Natural killer cell (primary cell): Measurements from ENCODE around the gene SERTAD3. TPM values are rescaled to one million over a fixed set of nuclear protein-coding genes. Genes with fewer than 3 reads are reported as not detected.

Experiments
- ATAC-seq, 3 donors: fragments of 150-1000 bp in 2 of 3; fragments of 200-7000 bp in 1 of 3; cut with Tn5 transposase; 1 replicate in 1 of 3; 2 replicates in 2 of 3; pipeline ENCODE4 v1.10.0; 2021; ENCODE audit warnings: mild to moderate bottlenecking in 2 of 3, moderate library complexity in 2 of 3
- DNase-seq, 2 donors: peaks; one replicate each; pipeline versions ENCODE4 v3.0.0 to v3.0.0-alpha.2; 2013 to 2021; ENCODE audit warnings: mixed read lengths in 1 of 2
- H3K27ac ChIP-seq: one replicate; pipeline ENCODE4 v1.5.1; 2013; ENCODE audit warnings: mild to moderate bottlenecking, low read length
- H3K27me3 ChIP-seq: one replicate; pipeline ENCODE4 v1.6.1; 2013; ENCODE audit warnings: low read length; ENCODE audit not compliant: control insufficient read depth, insufficient read depth
- H3K36me3 ChIP-seq: one replicate; pipeline ENCODE4 v1.6.1; 2013; ENCODE audit warnings: low read length; ENCODE audit not compliant: control insufficient read depth, insufficient read depth
- H3K4me1 ChIP-seq: one replicate; pipeline ENCODE4 v1.6.1; 2013; ENCODE audit warnings: low read length; ENCODE audit not compliant: control insufficient read depth, insufficient read depth
- H3K4me3 ChIP-seq: one replicate; pipeline ENCODE4 v1.5.1; 2013; ENCODE audit warnings: low read length
- H3K9me3 ChIP-seq: one replicate; pipeline ENCODE4 v1.6.1; 2013; ENCODE audit warnings: low read length; ENCODE audit not compliant: control insufficient read depth, insufficient read depth
- H3K27ac Mint-ChIP-seq, 2 donors: one replicate each; pipeline ENCODE4 v1.8.0; 2022; ENCODE audit warnings: mild to moderate bottlenecking in 2 of 2, mixed read lengths in 2 of 2, moderate library complexity in 1 of 2
- H3K27me3 Mint-ChIP-seq, 2 donors: one replicate each; pipeline ENCODE4 v1.8.0; 2022; ENCODE audit warnings: low read depth in 2 of 2, mixed read lengths in 2 of 2
- H3K36me3 Mint-ChIP-seq: one replicate; pipeline ENCODE4 v1.8.0; 2022; ENCODE audit warnings: mixed read lengths
- H3K4me1 Mint-ChIP-seq, 2 donors: one replicate each; pipeline ENCODE4 v1.8.0; 2022; ENCODE audit warnings: mixed read lengths in 2 of 2
- H3K4me3 Mint-ChIP-seq: one replicate; pipeline ENCODE4 v1.8.0; 2022; ENCODE audit warnings: mild to moderate bottlenecking, moderate library complexity, mixed read lengths
- H3K9me3 Mint-ChIP-seq, 2 donors: one replicate each; pipeline ENCODE4 v1.8.0; 2022; ENCODE audit warnings: mixed read lengths in 2 of 2
- whole genome bisulfite sequencing: methylation state at CpG from one replicate; pipeline ENCODE4 v1.1.7; 2013; ENCODE audit warnings: missing lambda C conversion rate; ENCODE audit not compliant: insufficient coverage; 5-methylcytosine and 5-hydroxymethylcytosine counted together
- intact Hi-C: fragments of 100-400 bp; cut with micrococcal nuclease; formaldehyde crosslinking; loops from one replicate; pipeline ENCODE4 v1.14.2; 2022
- total RNA-seq, 4 donors: library from RNA; stranded (reverse); fragments of 120-200 nt in 1 of 4; gene quantifications; one replicate each; pipeline versions ENCODE4 v1.2.3 to v1.2.4, GENCODE V29; 2013 to 2022
- TF ChIP-seq, protein P1 (sequence below): fragments of 200-600 bp; IDR thresholded peaks from one replicate; pipeline ENCODE4 v1.8.0; 2022; ENCODE audit warnings: antibody characterized with exemption

SERTAD3 gene
- total RNA-seq, 3 donors from 2014 or later (not counting 1 experiment from before 2014, with no cell fraction given) = 57.3 to 102 (median 83.3) TPM

GRCh38 chr19:40422748-40423566, 21.2 kb downstream of the SERTAD3 start:
- Histone ChIP-seq H3K4me1 (peaks cover 30% of the 10 kb centered on the region), H3K27ac (no peak overlapping the region), H3K27me3 (no peaks in the 10 kb centered on the region), H3K9me3 (no peaks in the 10 kb centered on the region), H3K4me3 (no peak overlapping the region), H3K36me3 (peaks cover 10% of the 10 kb centered on the region)
- H3K27ac Mint-ChIP-seq = peak overlapping the region; percentile 45 to 82
- no peak for DNase-seq
- H3K4me1 Mint-ChIP-seq = peaks cover 27 to 45% of the 10 kb centered on the region in 2 donors
- no peaks in the 10 kb centered on the region for H3K36me3 Mint-ChIP-seq
- 95% methylated on average over 29 of the region's 31 CpGs for WGBS
- intact Hi-C loops = loop anchor here (5.0 kb wide), 1 partner anchor 174 kb away; no protein-coding TSS in a partner anchor
- no peaks in the 10 kb centered on the region for H3K9me3 Mint-ChIP-seq
- TF ChIP-seq, protein P1, sequence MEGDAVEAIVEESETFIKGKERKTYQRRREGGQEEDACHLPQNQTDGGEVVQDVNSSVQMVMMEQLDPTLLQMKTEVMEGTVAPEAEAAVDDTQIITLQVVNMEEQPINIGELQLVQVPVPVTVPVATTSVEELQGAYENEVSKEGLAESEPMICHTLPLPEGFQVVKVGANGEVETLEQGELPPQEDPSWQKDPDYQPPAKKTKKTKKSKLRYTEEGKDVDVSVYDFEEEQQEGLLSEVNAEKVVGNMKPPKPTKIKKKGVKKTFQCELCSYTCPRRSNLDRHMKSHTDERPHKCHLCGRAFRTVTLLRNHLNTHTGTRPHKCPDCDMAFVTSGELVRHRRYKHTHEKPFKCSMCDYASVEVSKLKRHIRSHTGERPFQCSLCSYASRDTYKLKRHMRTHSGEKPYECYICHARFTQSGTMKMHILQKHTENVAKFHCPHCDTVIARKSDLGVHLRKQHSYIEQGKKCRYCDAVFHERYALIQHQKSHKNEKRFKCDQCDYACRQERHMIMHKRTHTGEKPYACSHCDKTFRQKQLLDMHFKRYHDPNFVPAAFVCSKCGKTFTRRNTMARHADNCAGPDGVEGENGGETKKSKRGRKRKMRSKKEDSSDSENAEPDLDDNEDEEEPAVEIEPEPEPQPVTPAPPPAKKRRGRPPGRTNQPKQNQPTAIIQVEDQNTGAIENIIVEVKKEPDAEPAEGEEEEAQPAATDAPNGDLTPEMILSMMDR = no peak
- no peaks in the 10 kb centered on the region for H3K27me3 Mint-ChIP-seq
- no peak for ATAC-seq
- peak overlapping the region; percentile 62 for H3K4me3 Mint-ChIP-seq

- ATAC-seq = no peak
Measured at GRCh38 chr19:40421993-40422747, 22.0 kb downstream of the SERTAD3 start.

DNA sequence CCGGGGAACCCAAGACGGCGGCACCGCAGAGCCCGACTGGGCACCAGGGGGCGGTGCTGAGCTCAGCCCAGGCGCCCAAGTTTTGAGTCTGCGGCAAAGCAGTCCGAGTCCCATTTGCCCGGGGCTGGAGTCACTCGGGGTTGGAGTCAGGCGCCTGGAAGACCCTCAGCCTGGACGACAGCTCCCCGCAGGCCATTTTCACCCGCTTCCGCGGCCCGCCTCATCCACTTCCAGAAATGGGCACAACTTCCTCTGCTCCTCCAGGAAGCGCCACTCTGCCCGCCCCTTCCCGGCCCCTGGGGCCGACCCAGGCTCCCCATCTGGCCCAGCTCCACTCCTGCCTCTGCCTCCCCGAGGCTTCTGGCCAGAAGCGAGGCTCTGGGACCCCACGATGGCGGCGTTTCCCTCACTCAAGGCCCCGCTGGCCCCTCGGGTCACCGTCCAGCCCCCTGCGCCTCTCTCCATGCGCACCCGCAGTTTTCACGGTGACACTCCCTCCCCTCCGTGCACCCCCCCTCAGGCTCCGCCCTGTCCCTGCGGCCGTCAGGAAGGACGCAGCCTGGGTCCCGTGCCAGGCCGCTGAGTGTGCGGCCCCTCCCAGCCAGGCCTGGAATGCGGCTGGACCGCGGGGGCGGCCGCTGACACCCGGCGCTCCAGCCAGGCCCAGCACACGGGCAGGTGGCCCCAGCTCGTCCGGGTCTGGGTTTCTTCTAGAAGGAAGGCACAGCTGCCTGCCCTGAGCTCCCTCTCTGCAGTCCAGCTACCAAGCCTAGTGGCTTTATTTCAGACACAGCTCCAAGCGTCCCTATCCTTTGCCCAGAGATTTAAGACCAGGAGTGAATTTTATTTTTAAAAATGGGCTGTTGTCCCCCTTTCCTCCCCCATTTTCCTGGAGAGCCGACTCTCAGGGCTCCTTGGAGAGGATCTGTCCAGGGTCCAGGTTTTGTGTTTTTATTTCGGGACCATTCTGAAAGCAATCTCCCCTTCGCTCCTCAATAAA, 23.1 kb downstream of the SERTAD3 start:
- H3K9me3 Mint-ChIP-seq = no peaks in the 10 kb centered on the region
- no peaks in the 10 kb centered on the region for H3K36me3 Mint-ChIP-seq
- Histone ChIP-seq H3K36me3 (peaks cover 10% of the 10 kb centered on the region), H3K4me3 (peak overlapping the region; percentile 88), H3K27ac (peak overlapping the region; percentile 95), H3K9me3 (no peaks in the 10 kb centered on the region), H3K27me3 (no peaks in the 10 kb centered on the region), H3K4me1 (peaks cover 44% of the 10 kb centered on the region)
- H3K4me3 Mint-ChIP-seq = peak overlapping the region; percentile 90
- no peaks in the 10 kb centered on the region for H3K27me3 Mint-ChIP-seq
- WGBS = 1% methylated on average over 54 of the region's 56 CpGs
- TF ChIP-seq, protein P1 = peak; percentile 95
- peak; percentile 49 to 75 (median 55) for ATAC-seq
- peak; percentile 79 to 81 for DNase-seq
- H3K27ac Mint-ChIP-seq = peak overlapping the region; percentile 82 to 88
- intact Hi-C loops = loop anchor here (5.0 kb wide), 1 partner anchor 176 kb away; no protein-coding TSS in a partner anchor
- H3K4me1 Mint-ChIP-seq = peaks cover 38 to 56% of the 10 kb centered on the region in 2 donors

More at GRCh38 chr19:40421993-40422747, 22.0 kb downstream of the SERTAD3 start:
- 97% methylated on average over 15 of the region's 16 CpGs for WGBS
- peak in 1 of 2 donors; percentile 21 for DNase-seq
- H3K4me1 ChIP-seq = peaks cover 37% of the 10 kb centered on the region
- no peaks in the 10 kb centered on the region for H3K27me3 ChIP-seq
- peaks cover 10% of the 10 kb centered on the region for H3K36me3 ChIP-seq
- H3K4me3 Mint-ChIP-seq = peak overlapping the region; percentile 82
- H3K9me3 Mint-ChIP-seq = no peaks in the 10 kb centered on the region
- H3K9me3 ChIP-seq = no peaks in the 10 kb centered on the region
- peaks cover 34 to 53% of the 10 kb centered on the region in 2 donors for H3K4me1 Mint-ChIP-seq
- no peaks in the 10 kb centered on the region for H3K27me3 Mint-ChIP-seq
- H3K4me3 ChIP-seq = no peak overlapping the region
- H3K27ac Mint-ChIP-seq = peak overlapping the region; percentile 45 to 82
- TF ChIP-seq, protein P1 = no peak
- no peaks in the 10 kb centered on the region for H3K36me3 Mint-ChIP-seq
- intact Hi-C loops = loop anchor here (5.0 kb wide), 1 partner anchor 175 kb away; no protein-coding TSS in a partner anchor
- H3K27ac ChIP-seq = no peak overlapping the region
